ENCODE measurements around the gene RABEP1.

- TF ChIP-seq CTCF (IDR thresholded peaks at IDR 0.05) = no peak
- no peak for TF ChIP-seq POLR2A (IDR thresholded peaks at IDR 0.05)
Observed at GRCh38 chr17:5380491-5381135, 98.5 kb downstream of the RABEP1 start.
